ENCODE data around the gene ADCY4.
A peak's percentile ranks its signal among the peaks of the same experiment; 100 is the strongest.
"Not testable (repeated sequence)": the region's sequence is repeated elsewhere in the genome, so short reads cannot be mapped to it uniquely, and the experiment has no call there.

The ADCY4 gene

DNA sequence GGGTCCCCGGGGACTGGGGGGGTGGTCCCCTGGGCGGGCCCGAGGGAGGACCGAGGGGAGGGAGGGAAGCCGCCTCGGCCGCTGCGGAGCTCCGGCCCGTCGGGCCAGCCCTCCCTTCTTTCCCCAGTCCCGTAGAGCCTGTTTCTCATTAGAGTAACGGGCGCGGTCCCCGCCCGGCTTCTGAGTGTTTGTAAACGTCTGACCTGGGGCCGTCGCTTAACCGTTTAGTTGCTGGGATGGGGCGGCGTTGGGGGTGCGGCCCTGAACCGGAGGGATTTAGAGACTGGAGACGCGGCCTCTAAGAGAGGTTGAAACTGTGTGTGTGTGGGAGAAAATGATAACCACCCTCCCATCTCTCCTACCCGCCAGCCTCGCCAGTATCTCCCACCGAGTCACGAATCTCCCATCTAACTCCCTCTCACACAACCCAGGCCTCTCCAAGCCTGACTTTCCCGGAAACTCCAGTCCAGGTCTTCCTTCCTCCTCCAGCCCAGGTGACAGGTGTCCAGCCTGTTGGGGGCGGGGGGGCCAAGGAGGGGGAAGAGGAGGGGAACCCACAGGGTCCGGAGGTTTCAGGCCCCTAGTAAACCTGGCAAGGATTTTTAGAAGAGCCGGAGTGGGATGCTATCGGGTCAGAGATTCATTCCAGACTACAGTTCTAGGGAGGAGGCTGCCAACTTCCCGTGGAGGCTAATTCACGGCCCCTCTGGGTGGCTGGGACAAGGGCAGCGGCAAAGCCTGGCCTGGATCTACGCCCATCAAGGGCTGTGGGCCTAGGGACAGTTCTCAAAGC is 32.0 kb upstream of the ADCY4 start:
- no peak for DNase-seq

DNA sequence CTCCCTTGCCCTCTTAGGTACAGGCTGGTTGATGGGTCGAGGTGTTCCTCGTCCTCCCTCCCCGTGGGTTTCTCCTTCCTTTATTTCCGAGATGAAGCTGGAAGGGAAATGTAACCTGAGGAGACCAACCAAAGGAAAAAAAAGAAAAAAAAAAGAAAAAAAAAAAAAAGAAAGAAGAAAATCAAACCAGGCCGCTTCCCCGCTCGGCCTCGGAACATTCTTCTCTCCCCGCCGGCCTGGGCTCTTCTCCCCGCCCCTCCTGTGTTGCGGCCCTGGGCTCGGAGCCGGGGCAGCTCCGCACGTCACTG is 31.5 kb upstream of the ADCY4 start:
- DNase-seq, result no peak

DNA sequence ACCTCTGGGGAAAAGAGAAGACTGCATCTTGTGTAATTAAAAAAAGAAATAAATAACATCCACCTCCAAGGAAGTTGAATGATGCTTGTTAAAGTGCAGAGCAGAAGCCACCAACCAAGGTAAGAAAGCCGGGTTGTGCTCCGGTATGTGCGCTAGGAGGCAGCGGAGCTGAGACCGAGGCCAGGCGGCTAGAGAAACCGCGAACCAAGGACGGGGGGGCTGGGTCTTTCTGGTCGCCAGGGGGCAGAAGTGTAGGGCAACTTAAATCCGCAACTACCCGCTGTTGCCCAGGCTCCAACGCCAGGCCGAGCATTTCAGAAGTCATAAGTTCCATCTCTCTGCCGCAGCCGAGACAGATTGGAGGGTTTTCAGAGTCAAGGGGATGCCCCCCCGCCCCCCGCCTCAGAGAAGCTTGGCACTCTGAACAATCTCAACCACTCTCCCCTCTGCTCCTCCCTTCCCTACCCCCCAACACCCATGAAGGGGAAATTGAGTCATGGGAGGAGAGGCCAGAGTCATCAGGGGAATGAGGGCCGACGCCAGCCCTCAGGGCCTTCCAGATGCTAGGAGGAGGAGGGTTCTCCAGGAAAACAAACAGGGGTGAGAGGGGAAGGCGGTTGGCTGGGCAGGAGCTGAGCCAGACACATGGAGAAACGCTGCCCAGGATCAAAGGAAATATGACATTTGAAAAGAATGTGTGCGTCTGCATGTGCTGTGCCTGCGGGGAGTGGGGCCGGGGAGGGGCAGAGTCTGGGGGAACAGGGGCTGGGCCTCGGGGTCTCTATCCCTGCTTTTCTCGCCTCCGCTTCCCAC is 30.9 kb upstream of the ADCY4 start:
- peak; percentile 65 for DNase-seq

DNA sequence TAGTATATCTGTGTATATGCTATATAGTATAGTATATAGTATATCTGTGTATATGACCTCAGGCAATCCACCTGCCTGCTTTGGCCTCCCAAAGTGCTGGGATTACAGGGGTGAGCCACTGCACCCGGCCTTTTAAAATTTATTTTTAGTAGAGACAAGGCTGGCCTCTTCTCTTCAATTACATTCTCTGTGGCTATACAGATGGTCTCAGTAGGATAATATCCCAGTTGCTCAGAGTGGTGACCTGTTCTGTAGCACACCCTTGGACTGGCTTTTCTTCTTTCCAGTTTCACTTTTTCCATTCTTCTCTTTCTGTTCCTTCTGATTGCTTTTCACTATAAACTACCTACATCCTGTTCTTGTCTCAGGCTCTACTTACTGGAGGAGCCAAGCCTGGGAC is 30.0 kb upstream of the ADCY4 start:
- DNase-seq, result no peak

DNA sequence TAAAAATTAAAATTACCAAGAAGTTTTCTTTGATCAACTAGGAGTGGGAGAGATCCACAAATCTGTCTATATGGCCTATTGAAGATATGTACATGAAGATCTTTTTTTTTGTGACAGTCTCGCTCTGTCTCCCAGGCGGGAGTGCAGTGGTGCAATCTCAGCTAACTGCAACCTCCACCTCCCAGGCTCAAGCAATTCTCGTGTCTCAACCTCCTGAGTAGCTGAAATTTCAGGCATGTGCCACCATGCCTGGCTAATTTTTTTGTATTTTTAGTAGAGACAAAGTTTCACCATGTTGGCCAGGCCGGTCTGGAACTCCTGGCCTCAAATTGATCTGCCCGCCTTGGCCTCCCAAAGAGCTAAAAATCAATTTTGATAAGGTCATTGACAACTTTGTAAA is 28.5 kb upstream of the ADCY4 start:
- no peak for DNase-seq

DNA sequence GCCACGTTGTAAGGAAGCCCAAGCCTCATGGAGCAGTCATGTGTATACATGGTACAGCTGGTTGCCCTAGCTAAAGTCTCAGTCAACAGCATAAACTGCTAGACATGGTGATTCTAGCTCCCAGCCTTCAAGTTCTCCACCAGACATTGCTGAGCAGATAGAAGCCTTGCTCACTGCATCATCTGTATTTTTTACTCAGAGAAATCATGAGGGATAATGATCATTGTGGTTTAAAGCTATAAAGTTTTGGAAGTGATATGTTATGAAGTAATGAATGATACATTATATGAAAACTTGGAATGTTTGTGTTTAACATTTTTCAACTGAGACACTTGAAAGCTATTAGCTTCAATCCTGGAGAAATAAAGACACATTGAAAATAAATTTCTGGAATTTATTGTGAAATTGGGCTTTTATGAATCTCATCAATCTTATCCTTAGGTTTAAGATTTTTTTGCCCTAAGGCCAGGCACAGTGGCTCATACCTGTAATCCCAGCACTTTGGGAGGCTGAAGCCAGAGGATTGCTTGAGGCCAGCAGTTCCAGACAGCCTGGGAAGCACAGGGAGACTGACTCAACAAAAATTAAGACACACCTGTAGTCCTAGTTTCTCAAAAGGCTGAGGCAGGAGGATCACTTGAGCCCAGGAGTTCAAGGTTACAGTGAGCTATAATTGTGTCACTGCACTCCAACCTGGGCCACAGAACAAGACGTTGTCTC is 27.5 kb upstream of the ADCY4 start:
- DNase-seq, result no peak

DNA sequence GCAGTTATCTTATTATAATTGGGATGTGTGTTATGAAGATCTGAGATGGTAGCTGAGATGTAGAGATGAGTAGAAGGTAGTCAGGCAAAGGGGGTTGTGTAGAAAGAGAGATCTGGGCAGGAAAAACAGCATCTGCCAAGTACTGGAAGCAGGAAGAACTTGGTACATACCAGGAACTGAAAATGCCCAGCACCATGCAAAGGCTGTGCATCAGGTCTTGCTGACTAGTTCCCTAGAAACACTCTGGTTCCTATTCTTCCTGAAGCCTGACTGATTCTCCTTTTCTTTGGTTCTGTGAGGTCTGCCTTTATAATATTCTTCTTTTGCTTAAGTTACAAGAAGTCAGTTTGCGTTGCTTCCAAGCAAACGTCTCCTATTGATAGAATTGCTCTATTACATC is 26.5 kb upstream of the ADCY4 start:
- DNase-seq, result no peak

DNA sequence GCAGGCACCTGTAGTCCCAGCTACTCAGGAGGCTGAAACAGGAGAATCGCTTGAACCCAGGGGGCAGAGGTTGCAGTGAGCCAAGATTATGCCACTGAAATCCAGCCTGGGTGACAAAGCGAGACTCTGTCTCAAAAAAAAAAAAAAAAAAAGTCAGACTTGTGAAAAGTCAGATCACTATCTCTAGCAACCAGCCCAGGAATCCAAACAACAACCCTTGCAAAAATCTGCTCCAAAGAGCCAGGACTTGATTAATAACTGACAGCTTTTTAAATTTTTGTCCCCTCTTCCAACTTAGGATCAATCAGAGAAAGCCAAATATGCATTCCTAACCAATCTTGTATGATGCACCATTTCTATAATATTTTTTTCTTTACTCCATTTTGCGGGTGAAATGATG is 25.4 kb upstream of the ADCY4 start:
- DNase-seq, result no peak

DNA sequence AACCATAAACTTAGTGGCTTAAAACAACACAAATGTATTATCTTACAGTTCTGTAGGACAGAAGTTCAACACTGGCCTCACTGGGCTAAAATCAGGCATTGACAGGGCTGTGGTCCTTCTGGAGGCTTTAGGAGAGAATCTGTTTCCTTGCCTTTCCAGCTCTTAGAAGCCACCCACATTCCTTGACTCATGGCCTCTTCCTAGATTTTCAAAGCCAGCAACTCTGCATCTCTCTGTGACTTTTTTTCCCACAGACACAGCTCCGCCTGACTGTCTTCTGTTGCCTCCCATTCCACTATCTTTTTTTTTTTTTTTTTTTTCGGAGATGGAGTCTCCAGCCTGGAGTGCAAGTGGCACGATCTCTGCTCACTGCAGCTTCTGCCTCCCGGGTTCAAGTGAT is 21.3 kb upstream of the ADCY4 start:
- DNase-seq, result no peak

DNA sequence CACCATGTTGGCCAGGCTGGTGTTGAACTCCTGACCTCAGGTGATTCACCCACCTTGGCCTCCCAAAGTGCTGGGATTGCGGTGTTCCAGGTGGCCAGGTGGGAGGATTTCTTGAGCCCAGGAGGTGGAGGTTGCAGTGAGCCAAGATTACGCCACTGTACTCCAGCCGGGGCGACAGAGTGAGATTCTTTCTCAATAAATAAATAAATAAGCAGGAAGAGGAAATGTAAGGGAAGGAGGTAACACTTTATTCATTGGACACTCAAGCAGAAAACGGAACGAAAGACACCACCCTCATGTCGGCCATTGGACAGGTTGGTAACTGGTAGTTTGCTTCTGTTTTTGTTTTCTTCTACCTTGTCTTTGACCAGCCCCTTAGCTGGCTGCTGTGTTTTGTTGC is 20.1 kb upstream of the ADCY4 start:
- no peak for DNase-seq

DNA sequence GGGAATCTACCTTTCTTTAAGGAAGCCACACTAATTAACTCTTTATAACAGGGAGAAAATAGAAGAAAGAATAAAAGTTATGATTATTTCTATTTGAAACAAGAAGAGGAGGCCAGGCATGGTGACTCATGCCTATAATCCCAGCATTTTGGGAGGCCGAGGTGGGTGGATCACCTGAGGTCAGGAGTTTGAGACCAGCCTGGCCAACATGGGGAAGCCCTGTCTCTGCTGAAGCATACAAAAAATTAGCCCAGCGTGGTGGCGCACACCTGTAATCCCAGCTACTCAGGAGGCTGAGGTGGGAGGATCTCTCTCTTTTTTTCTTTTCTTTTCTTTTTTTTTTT is 19.6 kb upstream of the ADCY4 start:
- not testable (repeated sequence) for DNase-seq

DNA sequence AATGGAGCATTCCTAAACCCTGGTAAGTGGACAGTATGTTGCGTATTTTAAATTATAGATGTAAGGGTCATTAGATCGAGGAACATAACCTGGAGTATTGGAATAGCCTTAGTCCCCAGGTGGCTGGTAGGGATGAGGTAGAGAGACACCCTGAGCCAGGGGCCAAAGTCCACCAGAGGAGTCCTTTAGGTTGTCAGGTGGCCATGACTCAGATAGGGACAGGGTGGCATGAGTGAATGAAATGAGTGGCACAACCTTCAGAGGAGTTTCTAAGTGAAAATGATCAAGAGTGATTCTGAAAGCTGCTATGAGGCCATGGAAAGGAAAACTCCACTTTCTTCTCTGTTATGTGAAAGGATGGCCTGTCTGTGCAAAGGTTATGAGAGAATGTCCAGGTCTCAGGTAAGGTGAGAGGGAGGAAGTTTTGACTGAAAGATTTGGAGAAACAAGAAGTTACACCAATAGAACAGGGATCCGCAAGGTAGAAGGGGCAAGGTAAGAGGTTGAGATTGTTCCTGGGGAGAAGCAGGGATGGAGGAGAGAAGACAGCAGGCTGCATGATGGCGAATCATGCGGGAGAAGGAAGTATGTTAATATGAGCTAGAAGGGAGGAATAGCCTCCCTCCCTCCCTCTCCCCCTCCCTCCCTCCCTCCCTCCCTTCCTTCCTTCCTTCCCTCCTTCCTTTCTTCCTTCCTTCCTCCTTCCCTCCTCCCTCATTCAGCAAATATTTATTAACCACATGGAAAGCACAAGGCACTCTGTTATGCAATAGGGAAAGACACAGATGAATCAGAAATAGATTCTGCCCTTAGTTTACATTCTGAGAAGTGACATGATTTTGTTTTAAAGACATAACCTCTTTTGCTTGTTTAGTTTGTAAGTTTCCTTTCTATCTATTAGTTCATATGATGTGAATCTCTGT is 18.9 kb upstream of the ADCY4 start:
- DNase-seq, result no peak

DNA sequence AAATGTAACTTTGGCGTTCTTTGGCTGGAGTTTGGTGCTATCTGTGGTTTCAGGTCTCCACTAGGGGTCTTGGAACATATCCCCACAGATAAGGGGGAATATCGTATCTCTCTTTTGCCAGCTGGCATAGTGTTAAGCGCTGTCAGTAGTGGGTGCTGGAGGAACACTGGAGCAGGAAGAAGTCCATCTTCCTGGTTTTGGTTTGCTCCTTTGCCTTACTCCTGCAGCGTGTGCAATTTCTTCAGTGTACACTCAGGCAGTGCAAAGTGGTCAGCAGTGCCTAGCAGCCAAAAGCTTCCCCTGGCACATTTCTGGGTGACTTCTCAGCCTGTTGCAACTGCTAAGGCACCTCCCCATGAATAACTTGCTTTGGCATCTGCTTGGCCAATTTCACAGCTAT is 16.6 kb upstream of the ADCY4 start:
- no peak for DNase-seq

DNA sequence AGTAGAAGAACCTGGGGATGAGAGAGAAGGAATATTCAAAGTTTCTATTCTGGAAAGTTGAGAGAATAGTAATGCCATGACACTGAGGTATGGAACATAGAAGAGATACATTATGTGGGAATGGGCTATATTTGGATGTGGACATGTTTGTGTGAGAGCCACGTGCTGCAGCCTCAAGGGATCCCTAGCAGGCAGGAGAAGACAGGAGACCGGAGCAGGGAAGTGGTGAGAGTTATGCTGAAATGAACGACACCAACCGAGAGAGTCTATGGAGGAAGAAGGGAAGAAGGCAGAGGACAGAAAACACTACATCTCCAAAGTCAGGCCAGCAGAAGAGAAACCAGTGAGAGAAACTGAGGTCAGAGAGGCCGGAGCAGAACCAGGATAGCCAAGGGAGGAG is 14.9 kb upstream of the ADCY4 start:
- no peak for DNase-seq

DNA sequence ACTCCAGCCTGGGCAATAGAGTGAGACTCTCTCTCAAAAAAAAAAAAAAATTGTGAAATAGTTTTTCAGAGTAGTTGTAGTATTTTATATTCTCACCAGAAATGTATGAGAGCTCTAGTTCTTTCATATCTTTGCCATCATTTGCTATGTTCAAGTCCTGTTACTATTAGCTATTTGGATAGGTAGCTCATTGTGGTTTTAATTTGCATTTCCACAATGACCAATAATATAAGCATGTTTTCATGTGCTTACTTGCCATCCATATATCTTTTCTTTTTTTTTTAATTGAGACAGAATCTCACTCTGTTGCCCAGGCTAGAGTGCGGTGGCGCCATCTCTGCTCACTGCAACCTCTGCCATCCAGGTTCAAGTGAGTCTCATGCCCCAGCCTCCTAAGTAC is 13.3 kb upstream of the ADCY4 start:
- DNase-seq, result no peak

DNA sequence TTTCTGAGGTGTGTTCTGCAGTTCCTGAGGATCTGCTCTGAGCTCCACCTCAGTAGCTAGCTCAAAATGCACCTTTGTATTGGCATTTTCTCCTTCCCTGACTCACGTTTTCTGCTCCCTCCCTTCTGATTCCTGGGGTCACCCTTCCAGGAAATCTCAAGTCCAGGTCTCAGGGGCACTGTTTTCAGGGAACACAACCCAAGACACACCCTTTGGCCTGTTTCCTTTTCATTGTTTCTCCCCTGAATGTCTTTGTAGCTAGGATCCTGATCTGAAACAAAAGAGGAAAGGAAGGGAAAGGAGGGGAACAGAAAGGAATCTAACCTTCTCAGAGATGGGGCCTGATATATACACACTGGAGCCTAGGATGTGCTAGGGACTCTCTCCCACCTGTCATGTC is 12.3 kb upstream of the ADCY4 start:
- no peak for DNase-seq

DNA sequence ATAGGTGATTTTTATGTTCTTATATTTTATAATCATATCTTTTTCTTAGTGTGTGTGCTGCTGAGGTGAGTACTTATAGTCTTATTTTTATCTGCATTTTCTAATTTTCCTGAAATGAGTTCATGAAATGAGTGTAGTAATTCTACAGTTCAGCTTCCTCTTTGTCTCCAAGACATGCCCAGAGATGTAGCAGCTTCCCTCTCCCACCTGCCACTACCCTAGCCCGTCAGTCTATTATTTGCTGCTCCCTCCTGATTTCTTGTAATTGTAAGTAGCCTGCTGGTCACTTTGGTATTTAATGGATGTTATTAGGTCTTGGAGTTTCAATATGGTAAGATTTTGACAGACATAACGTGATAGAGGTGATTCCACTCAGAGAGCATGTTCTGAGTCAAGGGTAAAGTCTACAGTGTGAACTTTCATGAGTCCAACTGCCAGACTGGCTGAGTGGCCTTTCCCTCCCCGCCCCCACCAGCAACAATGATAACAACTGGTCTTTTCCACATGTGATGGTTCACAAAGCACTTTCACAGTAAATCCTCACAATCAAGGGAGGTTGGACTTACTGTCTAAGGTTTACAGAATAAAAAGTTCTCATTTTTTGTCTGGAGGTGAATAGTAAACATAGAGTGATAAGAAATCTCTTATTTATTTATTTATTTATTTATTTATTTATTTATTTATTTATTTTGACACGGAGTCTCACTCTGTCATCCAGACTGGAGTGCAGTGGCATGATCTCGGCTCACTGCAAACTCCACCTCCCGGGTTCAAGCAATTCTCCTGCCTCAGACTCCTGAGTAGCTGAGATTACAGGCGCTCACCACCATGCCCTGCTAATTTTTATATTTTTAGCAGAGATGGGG is 9.2 kb upstream of the ADCY4 start:
- DNase-seq, result no peak

DNA sequence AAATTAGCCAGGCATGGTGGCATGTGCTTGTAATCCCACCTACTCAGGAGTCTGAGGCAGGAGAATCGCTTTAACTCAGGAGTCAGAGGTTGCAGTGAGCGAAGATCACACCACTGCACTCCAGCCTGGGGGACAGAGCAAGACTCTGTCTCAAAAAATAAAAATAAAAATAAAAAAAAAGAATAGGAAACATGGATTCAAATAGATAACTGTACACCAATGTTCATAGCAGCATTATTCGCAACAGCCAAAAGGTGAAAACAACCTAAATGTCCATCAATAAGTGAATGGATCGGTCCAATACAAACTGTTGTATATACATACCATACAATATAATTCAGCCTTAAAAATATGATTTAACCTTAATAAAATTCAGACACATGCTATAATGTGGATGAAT is 8.0 kb upstream of the ADCY4 start:
- no peak for DNase-seq

DNA sequence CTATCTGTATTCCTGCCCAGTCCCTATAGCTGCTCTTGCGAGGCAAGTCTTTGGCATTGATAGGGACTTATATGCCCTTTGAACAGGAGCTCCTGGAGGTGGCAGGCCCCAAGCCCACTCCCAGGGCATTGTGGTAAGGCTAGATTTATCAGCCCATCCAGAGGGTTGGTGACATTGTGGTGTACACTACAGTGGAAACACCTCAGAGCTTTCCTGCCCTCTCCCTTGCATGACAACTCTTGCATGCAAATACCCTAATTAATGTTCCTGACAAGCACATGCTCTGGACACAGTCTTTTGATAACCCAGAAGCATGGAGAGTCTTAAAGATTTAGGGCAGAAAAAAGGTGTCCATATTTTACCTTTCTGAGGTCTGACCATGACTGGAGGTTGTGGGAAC is 5.7 kb upstream of the ADCY4 start:
- no peak for DNase-seq

DNA sequence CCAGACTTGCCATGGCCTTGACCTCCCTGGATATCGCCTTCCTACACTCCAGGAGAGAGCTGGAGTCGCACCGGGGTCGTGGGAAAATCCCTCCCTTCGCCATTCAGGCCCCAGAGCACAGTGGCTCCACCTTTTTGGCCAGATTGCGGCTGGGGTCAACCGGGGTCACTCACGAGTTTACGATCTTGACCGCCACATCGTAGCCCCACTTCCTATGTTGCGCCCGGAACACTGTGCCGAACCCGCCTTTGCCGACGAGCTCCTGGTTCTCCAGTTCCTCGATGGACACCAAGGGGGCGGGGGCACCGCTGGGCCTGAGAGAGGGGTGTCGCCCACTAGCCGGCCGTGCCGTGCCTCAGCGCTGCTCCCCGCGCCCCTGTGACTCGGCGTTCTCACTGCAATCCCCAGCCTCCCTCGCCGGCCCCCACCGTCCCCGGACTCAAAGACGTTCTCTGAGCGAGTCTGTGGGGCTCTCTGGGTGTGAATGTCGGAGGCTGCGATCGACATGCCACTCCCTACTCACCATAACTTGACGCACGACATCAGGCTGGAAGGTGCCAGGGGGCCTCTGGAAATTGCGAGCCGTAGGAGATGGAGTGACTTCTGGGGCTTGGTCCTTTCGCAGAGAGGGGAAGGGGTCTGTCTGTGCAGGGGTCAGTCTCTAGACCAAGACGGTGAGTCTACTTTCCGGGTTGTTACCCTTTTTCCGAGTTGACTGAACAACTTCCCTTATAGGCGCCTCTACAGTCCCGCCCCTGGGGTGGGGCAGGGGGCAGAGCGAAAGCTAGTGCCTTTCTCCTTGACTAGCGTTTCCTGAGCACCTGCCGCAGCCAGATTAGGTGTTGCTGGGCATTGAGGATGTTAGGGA is 4.6 kb upstream of the ADCY4 start, which contains the start of gene RIPK3:
TSS of gene RIPK3 (minus strand) at position 708 of the 868 bp plus-strand sequence. CDS start at position 543, 165 bp downstream.
- peak; percentile 67 for DNase-seq

DNA sequence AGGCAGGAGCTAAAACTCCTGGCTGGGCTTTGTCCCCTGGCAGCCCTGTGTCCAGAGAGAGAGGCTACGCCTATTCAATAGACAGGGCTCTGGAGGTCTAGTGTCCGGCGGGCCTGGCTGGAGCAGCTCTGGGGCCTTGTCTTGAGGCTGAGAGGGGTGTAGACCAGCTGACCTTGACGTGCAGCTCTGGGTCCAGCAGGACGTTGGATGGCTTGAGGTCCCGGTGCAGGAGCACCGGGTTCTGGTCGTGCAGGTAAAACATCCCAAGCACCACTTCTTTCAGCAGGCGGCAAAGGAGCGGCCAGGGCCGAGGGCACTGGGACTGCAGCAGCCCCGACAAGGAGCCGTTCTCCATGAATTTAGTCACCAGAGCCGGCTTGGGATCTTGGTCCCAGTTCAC is 4.0 kb upstream of the ADCY4 start:
- DNase-seq, result no peak
